HepG2 (cell line): ENCODE data around the gene RTBDN. TPM values are rescaled to one million over a fixed set of nuclear protein-coding genes. Genes with fewer than 3 reads are reported as not detected.
A peak's percentile ranks its signal among the peaks of the same experiment; 100 is the strongest.

Source experiments
- ATAD3A ChIP-seq: sonication (generic); formaldehyde crosslinking; IDR thresholded peaks from 2 replicates; pipeline ENCODE4 v1.4.0; 2020; ENCODE audit warnings: missing genetic modification reagents
- HHEX ChIP-seq: IDR thresholded peaks from 2 replicates; pipeline ENCODE4 v1.6.1; 2016; ENCODE audit warnings: control low read depth
- HNRNPH1 ChIP-seq: fragments of 200-400 bp; formaldehyde crosslinking; optimal IDR thresholded peaks from 2 replicates; pipeline ENCODE3; 2017; ENCODE audit warnings: mild to moderate bottlenecking, low read depth, low read length
- JUN ChIP-seq: sonication (generic); formaldehyde crosslinking; IDR thresholded peaks from 2 replicates; pipeline ENCODE4 v1.4.0; 2020; ENCODE audit warnings: mild to moderate bottlenecking, missing genetic modification reagents
- KDM3A ChIP-seq: IDR thresholded peaks from 2 replicates; pipeline ENCODE4 v1.6.1; 2018; ENCODE audit warnings: low read depth, missing compliant biosample characterization
- NFIC ChIP-seq: IDR thresholded peaks from 2 replicates; pipeline ENCODE4 v1.6.1; 2012; ENCODE audit warnings: mild to moderate bottlenecking, low read length, inconsistent platforms
- PRDM4 ChIP-seq: sonication (generic); formaldehyde crosslinking; IDR thresholded peaks from 2 replicates; pipeline ENCODE4 v1.9.0; 2021; ENCODE audit warnings: missing genetic modification reagents, borderline replicate concordance
- REL ChIP-seq: sonication (generic); formaldehyde crosslinking; conservative IDR thresholded peaks from 2 replicates; pipeline ENCODE4 v1.8.0; 2022; ENCODE audit warnings: mild to moderate bottlenecking, missing genetic modification reagents, moderate library complexity
- TARDBP ChIP-seq: sonication (generic); formaldehyde crosslinking; IDR thresholded peaks from 2 replicates; pipeline ENCODE4 v1.8.0; 2022; ENCODE audit warnings: mild to moderate bottlenecking, missing genetic modification reagents
- TBX2 ChIP-seq: sonication (generic); formaldehyde crosslinking; IDR thresholded peaks from 2 replicates; pipeline ENCODE4 v1.5.0; 2020; ENCODE audit warnings: missing genetic modification reagents, mild to moderate bottlenecking, borderline replicate concordance
- ZBTB38 ChIP-seq: sonication (generic); formaldehyde crosslinking; IDR thresholded peaks from 2 replicates; pipeline ENCODE4 v1.5.1; 2020; ENCODE audit warnings: mild to moderate bottlenecking, missing genetic modification reagents
- ZNF263 ChIP-seq: sonication (generic); formaldehyde crosslinking; IDR thresholded peaks from 2 replicates; pipeline ENCODE4 v1.4.0; 2020; ENCODE audit warnings: missing genetic modification reagents
- ZNF746 ChIP-seq: sonication (generic); formaldehyde crosslinking; IDR thresholded peaks from 2 replicates; pipeline ENCODE4 v1.8.0; 2022; ENCODE audit warnings: mild to moderate bottlenecking, missing genetic modification reagents
- ZNF780A ChIP-seq: sonication (generic); formaldehyde crosslinking; IDR thresholded peaks from 2 replicates; pipeline ENCODE4 v1.8.0; 2022; ENCODE audit warnings: mild to moderate bottlenecking, missing genetic modification reagents, moderate library complexity
- ZSCAN12 ChIP-seq: sonication (generic); formaldehyde crosslinking; IDR thresholded peaks from 2 replicates; pipeline ENCODE4 v1.9.0; 2021; ENCODE audit warnings: mild to moderate bottlenecking, missing genetic modification reagents
- ZSCAN31 ChIP-seq: sonication (generic); formaldehyde crosslinking; IDR thresholded peaks from 2 replicates; pipeline ENCODE4 v1.5.0; 2020; ENCODE audit warnings: low read depth, mild to moderate bottlenecking, missing genetic modification reagents
- polyA plus RNA-seq, 8 experiments: library from polyadenylated mRNA; depleted of rRNA in 3 of 8; stranded (reverse) in 7 of 8; unstranded in 1 of 8; fragments of >200 nt; fragmentation: Illumina TruSeq in 4 of 8; extraction: Trizol in 4 of 8; gene quantifications; 2 replicates each; pipeline versions ENCODE4 v1.2.1 to v1.2.3, GENCODE V29; 2011 to 2016; ENCODE audit warnings: low read depth in 4 of 8, missing spikeins in 1 of 8, mixed read lengths in 1 of 8; ENCODE audit not compliant: insufficient read depth in 1 of 8
- total RNA-seq, 5 experiments: library from RNA; depleted of rRNA; stranded (reverse); fragments of >200 nt; fragmentation: Illumina TruSeq; extraction: Trizol; gene quantifications; 2 replicates each; pipeline ENCODE4 v1.2.3, GENCODE V29; 2016; ENCODE audit warnings: low read depth in 1 of 5
- TF ChIP-seq, protein P1 (sequence below): sonication (generic); formaldehyde crosslinking; IDR thresholded peaks from 2 replicates; pipeline ENCODE4 v1.4.0; 2020; ENCODE audit warnings: missing genetic modification reagents, mild to moderate bottlenecking, borderline replicate concordance
- TF ChIP-seq, protein P2 (sequence below): IDR thresholded peaks from 2 replicates; pipeline ENCODE4 v1.6.1; 2016; ENCODE audit warnings: missing compliant biosample characterization, missing genetic modification reagents, borderline replicate concordance
- TF ChIP-seq, protein P3 (sequence below): sonication (generic); formaldehyde crosslinking; IDR thresholded peaks from 2 replicates; pipeline ENCODE4 v1.5.0; 2020; ENCODE audit warnings: missing genetic modification reagents

Gene RTBDN
- total and polyA plus RNA-seq, 2 of the 13 experiments (the other 11 are each of a cell fraction or from before 2014, with no cell fraction given): 0.27 to 0.48 TPM

DNA sequence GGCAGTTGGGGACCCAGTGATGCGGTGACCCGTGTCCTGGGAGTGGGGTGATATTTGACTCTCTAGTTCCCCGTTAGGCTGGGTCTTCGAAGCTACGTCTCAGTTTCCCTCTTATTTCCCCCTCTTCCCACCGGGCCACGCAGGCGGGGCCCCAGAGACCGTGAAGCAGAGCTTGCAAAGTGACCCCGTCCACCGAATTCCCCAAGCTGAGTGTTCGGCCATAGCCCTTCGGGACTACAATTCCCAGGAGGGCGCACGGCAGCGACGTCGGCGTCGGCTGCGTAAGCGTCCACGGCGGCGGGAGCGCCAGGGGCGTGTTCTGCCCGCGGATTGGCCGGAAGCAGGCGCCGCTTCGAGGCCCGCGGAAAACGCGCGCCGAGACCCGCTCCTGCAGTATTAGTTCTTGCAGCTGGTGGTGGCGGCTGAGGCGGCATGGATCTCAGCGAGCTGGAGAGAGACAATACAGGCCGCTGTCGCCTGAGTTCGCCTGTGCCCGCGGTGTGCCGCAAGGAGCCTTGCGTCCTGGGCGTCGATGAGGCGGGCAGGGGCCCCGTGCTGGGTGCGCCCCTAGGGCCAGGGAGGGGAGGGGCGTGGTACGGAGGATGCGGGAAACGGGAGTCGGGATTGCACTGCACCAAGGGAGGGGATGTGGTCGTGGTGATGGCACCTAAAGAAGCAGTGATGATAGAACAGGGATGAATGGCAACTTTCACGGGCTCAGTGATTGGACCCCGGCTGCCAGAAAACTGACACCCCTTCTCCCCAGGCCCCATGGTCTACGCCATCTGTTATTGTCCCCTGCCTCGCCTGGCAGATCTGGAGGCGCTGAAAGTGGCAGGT lies 27.9 kb downstream of the RTBDN start, which contains the start of gene RNASEH2A (continued):
- TF ChIP-seq ZSCAN31 (CRISPR knock-in tag): peak; percentile 65; the same call in 1 of the 2 replicates
- no peak for TF ChIP-seq TARDBP
- TF ChIP-seq ZSCAN12 (CRISPR knock-in tag): peak; percentile 53; the same call in 1 of the 2 replicates
- peak; percentile 36; the same call in 1 of the 2 replicates for TF ChIP-seq ZNF263 (CRISPR knock-in tag)
- no peak for TF ChIP-seq NFIC
- no peak for TF ChIP-seq HNRNPH1
- peak; percentile 63; the same call in 1 of the 2 replicates for TF ChIP-seq PRDM4 (CRISPR knock-in tag)
- TF ChIP-seq, protein P1, sequence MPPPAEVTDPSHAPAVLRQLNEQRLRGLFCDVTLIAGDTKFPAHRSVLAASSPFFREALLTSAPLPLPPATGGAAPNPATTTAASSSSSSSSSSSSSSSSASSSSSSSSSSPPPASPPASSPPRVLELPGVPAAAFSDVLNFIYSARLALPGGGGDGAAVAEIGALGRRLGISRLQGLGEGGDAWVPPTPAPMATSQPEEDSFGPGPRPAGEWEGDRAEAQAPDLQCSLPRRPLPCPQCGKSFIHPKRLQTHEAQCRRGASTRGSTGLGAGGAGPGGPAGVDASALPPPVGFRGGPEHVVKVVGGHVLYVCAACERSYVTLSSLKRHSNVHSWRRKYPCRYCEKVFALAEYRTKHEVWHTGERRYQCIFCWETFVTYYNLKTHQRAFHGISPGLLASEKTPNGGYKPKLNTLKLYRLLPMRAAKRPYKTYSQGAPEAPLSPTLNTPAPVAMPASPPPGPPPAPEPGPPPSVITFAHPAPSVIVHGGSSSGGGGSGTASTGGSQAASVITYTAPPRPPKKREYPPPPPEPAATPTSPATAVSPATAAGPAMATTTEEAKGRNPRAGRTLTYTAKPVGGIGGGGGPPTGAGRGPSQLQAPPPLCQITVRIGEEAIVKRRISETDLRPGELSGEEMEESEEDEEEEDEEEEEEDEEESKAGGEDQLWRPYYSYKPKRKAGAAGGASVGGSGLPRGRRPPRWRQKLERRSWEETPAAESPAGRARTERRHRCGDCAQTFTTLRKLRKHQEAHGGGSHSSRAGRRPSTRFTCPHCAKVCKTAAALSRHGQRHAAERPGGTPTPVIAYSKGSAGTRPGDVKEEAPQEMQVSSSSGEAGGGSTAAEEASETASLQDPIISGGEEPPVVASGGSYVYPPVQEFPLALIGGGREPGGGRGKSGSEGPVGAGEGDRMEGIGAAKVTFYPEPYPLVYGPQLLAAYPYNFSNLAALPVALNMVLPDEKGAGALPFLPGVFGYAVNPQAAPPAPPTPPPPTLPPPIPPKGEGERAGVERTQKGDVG: no peak
- TF ChIP-seq, protein P2, sequence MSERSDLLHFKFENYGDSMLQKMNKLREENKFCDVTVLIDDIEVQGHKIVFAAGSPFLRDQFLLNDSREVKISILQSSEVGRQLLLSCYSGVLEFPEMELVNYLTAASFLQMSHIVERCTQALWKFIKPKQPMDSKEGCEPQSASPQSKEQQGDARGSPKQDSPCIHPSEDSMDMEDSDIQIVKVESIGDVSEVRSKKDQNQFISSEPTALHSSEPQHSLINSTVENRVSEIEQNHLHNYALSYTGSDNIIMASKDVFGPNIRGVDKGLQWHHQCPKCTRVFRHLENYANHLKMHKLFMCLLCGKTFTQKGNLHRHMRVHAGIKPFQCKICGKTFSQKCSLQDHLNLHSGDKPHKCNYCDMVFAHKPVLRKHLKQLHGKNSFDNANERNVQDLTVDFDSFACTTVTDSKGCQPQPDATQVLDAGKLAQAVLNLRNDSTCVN (CRISPR knock-in tag): no peak
- TF ChIP-seq ATAD3A (CRISPR knock-in tag): no peak
- TF ChIP-seq ZNF780A (CRISPR knock-in tag): 0 out of 2 replicates have a peak, but pooled peaks have one; percentile 47
- peak; percentile 68; the same call in 1 of the 2 replicates for TF ChIP-seq ZBTB38 (CRISPR knock-in tag)
- 0 out of 2 replicates have a peak, but pooled peaks have one; percentile 55 for TF ChIP-seq JUN
- 0 out of 2 replicates have a peak, but pooled peaks have one; percentile 77 for TF ChIP-seq REL (CRISPR knock-in tag)
- no peak; the same call in 1 of the 2 replicates for TF ChIP-seq ZNF746 (CRISPR knock-in tag)
- TF ChIP-seq TBX2: peak; percentile 81
- TF ChIP-seq HHEX (CRISPR knock-in tag): no peak
- TF ChIP-seq, protein P3, sequence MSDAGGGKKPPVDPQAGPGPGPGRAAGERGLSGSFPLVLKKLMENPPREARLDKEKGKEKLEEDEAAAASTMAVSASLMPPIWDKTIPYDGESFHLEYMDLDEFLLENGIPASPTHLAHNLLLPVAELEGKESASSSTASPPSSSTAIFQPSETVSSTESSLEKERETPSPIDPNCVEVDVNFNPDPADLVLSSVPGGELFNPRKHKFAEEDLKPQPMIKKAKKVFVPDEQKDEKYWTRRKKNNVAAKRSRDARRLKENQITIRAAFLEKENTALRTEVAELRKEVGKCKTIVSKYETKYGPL (CRISPR knock-in tag): no peak
- TF ChIP-seq KDM3A: peak; percentile 60; the same call in 1 of the 2 replicates
